Astrocyte (in vitro differentiated cells and primary cell): ENCODE data around the gene DDN. TPM values are rescaled to one million over a fixed set of nuclear protein-coding genes. Genes with fewer than 3 reads are reported as not detected.

ENCODE experiments used
- DNase-seq: peaks from one replicate; pipeline ENCODE4 v3.0.0-alpha.2; 2010; ENCODE audit warnings: low read depth
- FAIRE-seq: peaks from 2 replicates; lab custom pipeline; 2011; peaks lifted over from hg19 to GRCh38; lab: Jason Lieb, UNC
- H2AFZ ChIP-seq: 2 replicates; pipeline ENCODE4 v1.6.0; 2012; ENCODE audit warnings: low read depth, low read length, inconsistent platforms
- H3K27ac ChIP-seq: 2 replicates; pipeline ENCODE4 v1.5.1; 2011; ENCODE audit warnings: low read depth, low read length, inconsistent platforms
- H3K27me3 ChIP-seq: 2 replicates; pipeline ENCODE4 v1.6.0; 2011; ENCODE audit warnings: low read length, inconsistent platforms; ENCODE audit not compliant: insufficient read depth
- H3K36me3 ChIP-seq: 2 replicates; pipeline ENCODE4 v1.5.1; 2011; ENCODE audit warnings: low read length, inconsistent platforms; ENCODE audit not compliant: insufficient read depth
- H3K4me1 ChIP-seq: 2 replicates; pipeline ENCODE4 v1.5.1; 2011; ENCODE audit warnings: low read length, inconsistent platforms; ENCODE audit not compliant: insufficient read depth
- H3K4me2 ChIP-seq: 2 replicates; pipeline ENCODE4 v1.6.0; 2012; ENCODE audit warnings: low read length, inconsistent platforms
- H3K4me3 ChIP-seq: 2 replicates; pipeline ENCODE4 v1.5.1; 2011; ENCODE audit warnings: low read depth, mild to moderate bottlenecking, low read length, inconsistent platforms; ENCODE audit not compliant: insufficient read depth
- H3K79me2 ChIP-seq: 2 replicates; pipeline ENCODE4 v1.6.0; 2012; ENCODE audit warnings: mild to moderate bottlenecking, low read length, inconsistent platforms; ENCODE audit not compliant: insufficient read depth
- H3K9ac ChIP-seq: 2 replicates; pipeline ENCODE4 v1.6.0; 2012; ENCODE audit warnings: mild to moderate bottlenecking, low read length, inconsistent platforms
- H3K9me3 ChIP-seq: 2 replicates; pipeline ENCODE4 v1.5.1; 2012; ENCODE audit warnings: low read depth, mild to moderate bottlenecking, low read length, inconsistent platforms; ENCODE audit not compliant: insufficient read depth
- H4K20me1 ChIP-seq: 2 replicates; pipeline ENCODE4 v1.6.0; 2012; ENCODE audit warnings: low read length, inconsistent platforms; ENCODE audit not compliant: insufficient read depth
- H3K27ac Mint-ChIP-seq: one replicate; pipeline ENCODE4 v1.8.0; 2021; ENCODE audit warnings: mild to moderate bottlenecking, mixed read lengths; ENCODE audit not compliant: unreplicated experiment
- H3K27me3 Mint-ChIP-seq: one replicate; pipeline ENCODE4 v1.8.0; 2021; ENCODE audit warnings: low read depth, mixed read lengths; ENCODE audit not compliant: unreplicated experiment
- H3K36me3 Mint-ChIP-seq: one replicate; pipeline ENCODE4 v1.8.0; 2021; ENCODE audit warnings: low read depth, mixed read lengths; ENCODE audit not compliant: unreplicated experiment
- H3K4me1 Mint-ChIP-seq: one replicate; pipeline ENCODE4 v1.8.0; 2021; ENCODE audit warnings: low read depth, mixed read lengths; ENCODE audit not compliant: unreplicated experiment
- H3K4me3 Mint-ChIP-seq: one replicate; pipeline ENCODE4 v1.8.0; 2021; ENCODE audit warnings: mild to moderate bottlenecking, moderate library complexity, mixed read lengths; ENCODE audit not compliant: unreplicated experiment
- H3K9me3 Mint-ChIP-seq: one replicate; pipeline ENCODE4 v1.8.0; 2021; ENCODE audit warnings: mild to moderate bottlenecking, mixed read lengths; ENCODE audit not compliant: unreplicated experiment
- CTCF ChIP-seq: IDR thresholded peaks from 2 replicates; pipeline ENCODE4 v1.5.1; 2011; ENCODE audit warnings: low read depth, mild to moderate bottlenecking, inconsistent platforms, low read length, moderate library complexity; ENCODE audit not compliant: insufficient read depth
- EZH2 ChIP-seq: IDR thresholded peaks from 2 replicates; pipeline ENCODE4 v1.6.1; 2012; ENCODE audit warnings: mild to moderate bottlenecking, low read length, inconsistent platforms; ENCODE audit not compliant: insufficient read depth
- total RNA-seq: library from RNA; stranded (reverse); gene quantifications from 2 replicates; pipeline ENCODE4 v1.2.1, GENCODE V29; 2021

The DDN gene
- total RNA-seq, 1 donor from 2014 or later: 0.50 TPM

DNA sequence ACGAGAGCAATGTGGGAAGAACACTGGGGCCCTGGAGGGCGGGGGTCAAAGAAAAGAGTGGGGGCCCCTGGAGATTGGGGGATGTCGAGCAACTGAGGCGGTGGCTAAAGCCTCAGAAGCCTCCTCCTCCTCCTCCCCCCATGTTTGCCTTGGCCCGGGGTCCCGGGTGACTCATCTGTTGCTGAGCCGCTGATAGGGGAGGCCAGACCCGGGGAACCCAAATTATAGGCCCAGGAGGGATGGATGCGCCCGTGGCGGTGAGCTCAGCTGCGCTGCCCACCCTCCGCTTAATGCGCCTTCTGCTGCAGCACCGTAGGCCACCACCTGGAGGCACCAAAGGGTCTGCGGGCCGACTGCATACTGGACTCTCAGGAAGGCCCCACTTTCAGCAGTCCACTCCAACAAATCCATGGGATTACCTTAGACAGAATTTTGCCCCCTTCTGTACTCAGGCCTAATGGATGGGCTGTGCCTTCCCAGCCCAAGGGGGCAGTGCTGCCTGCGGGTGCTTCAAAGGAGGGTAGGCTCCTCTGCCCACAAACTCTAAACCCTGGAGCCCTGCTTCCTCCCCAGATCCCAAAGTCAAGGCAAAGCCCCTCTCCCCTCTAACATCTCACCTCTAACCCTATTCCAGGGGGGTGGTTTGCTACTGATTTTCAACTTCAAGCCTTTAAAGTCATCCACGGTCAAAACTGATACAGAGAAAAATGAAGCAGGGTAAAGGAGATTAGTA is 25.1 kb downstream of the DDN start:
- H3K27me3 Mint-ChIP-seq: peaks cover 76% of the 10 kb centered on the region
- H3K9me3 Mint-ChIP-seq: peaks cover 6% of the 10 kb centered on the region
- FAIRE-seq: no peak

DNA sequence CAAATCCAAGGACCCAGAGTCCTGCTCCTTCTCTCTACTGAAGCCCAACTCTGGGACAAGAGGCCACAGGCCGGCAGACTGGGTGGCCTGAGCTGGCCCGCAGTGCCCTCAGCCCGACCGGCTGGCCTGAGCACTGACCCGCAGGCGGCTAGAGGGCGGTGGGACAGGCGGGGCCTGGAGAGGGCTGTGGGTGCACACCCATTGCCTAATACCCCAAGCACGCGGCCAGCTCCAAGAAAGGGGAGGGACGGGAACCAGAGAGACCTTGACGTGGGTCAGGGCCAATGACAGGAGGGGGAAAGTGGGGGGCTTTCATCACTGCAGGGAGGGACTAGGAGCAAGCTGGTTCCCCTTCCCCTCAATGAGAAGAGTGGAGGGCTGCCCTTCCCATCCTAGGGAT is 25.6 kb downstream of the DDN start:
- peaks cover 48% of the 10 kb centered on the region for H3K4me1 ChIP-seq
- H3K27ac ChIP-seq: no peak overlapping the region
- no peak overlapping the region for H3K9ac ChIP-seq
- H3K27ac Mint-ChIP-seq: no peak overlapping the region
- no peak for DNase-seq
- H3K9me3 Mint-ChIP-seq: peaks cover 6% of the 10 kb centered on the region
- FAIRE-seq: no peak
- no peak overlapping the region for H3K4me3 ChIP-seq
- H3K4me3 Mint-ChIP-seq: no peak overlapping the region
- H3K79me2 ChIP-seq: no peaks in the 10 kb centered on the region
- peaks cover 76% of the 10 kb centered on the region for H3K27me3 Mint-ChIP-seq
- TF ChIP-seq CTCF (no peak), EZH2 (no peak)
- H3K4me1 Mint-ChIP-seq: peaks cover 12% of the 10 kb centered on the region
- H3K4me2 ChIP-seq: no peak overlapping the region
- peaks cover 81% of the 10 kb centered on the region for H3K27me3 ChIP-seq
- H3K36me3 Mint-ChIP-seq: no peaks in the 10 kb centered on the region
- H3K9me3 ChIP-seq: no peaks in the 10 kb centered on the region
- H3K36me3 ChIP-seq: no peaks in the 10 kb centered on the region
- peaks cover 35% of the 10 kb centered on the region for H4K20me1 ChIP-seq
- H2AFZ ChIP-seq: no peak overlapping the region

More for the DNA sequence above, 25.1 kb downstream of the DDN start:
- Histone ChIP-seq H3K27me3 (peaks cover 84% of the 10 kb centered on the region), H3K27ac (no peak overlapping the region), H3K79me2 (no peaks in the 10 kb centered on the region), H3K9ac (no peak overlapping the region), H3K4me2 (no peak overlapping the region), H2AFZ (no peak overlapping the region), H3K4me1 (peaks cover 54% of the 10 kb centered on the region), H3K9me3 (no peaks in the 10 kb centered on the region), H4K20me1 (peaks cover 39% of the 10 kb centered on the region), H3K4me3 (no peak overlapping the region), H3K36me3 (no peaks in the 10 kb centered on the region)
- DNase-seq: peak; percentile 42
- no peaks in the 10 kb centered on the region for H3K36me3 Mint-ChIP-seq
- TF ChIP-seq CTCF (peak; percentile 46), EZH2 (no peak)
- H3K4me3 Mint-ChIP-seq: no peak overlapping the region
- H3K4me1 Mint-ChIP-seq: peaks cover 12% of the 10 kb centered on the region
- H3K27ac Mint-ChIP-seq: no peak overlapping the region

GRCh38 chr12:48972952-48973483 is 26.2 kb downstream of the DDN start:
- Histone ChIP-seq H3K4me1 (peaks cover 44% of the 10 kb centered on the region), H2AFZ (no peak overlapping the region), H3K4me2 (peak overlapping the region; percentile 18), H3K4me3 (no peak overlapping the region), H3K36me3 (no peaks in the 10 kb centered on the region), H3K27me3 (peaks cover 81% of the 10 kb centered on the region), H3K9ac (no peak overlapping the region), H3K9me3 (no peaks in the 10 kb centered on the region), H4K20me1 (peaks cover 35% of the 10 kb centered on the region), H3K79me2 (no peaks in the 10 kb centered on the region), H3K27ac (no peak overlapping the region)
- no peak overlapping the region for H3K27ac Mint-ChIP-seq
- peaks cover 80% of the 10 kb centered on the region for H3K27me3 Mint-ChIP-seq
- peaks cover 6% of the 10 kb centered on the region for H3K9me3 Mint-ChIP-seq
- DNase-seq (no peak), FAIRE-seq (no peak)
- peak overlapping the region; percentile 27 for H3K4me3 Mint-ChIP-seq
- H3K36me3 Mint-ChIP-seq: no peaks in the 10 kb centered on the region
- TF ChIP-seq CTCF (no peak), EZH2 (no peak)
- peaks cover 12% of the 10 kb centered on the region for H3K4me1 Mint-ChIP-seq
